ENCODE data around the gene EAPP. TPM values are rescaled to one million over a fixed set of nuclear protein-coding genes. Genes with fewer than 3 reads are reported as not detected.
A peak's percentile ranks its signal among the peaks of the same experiment; 100 is the strongest.

EAPP gene, protein sequence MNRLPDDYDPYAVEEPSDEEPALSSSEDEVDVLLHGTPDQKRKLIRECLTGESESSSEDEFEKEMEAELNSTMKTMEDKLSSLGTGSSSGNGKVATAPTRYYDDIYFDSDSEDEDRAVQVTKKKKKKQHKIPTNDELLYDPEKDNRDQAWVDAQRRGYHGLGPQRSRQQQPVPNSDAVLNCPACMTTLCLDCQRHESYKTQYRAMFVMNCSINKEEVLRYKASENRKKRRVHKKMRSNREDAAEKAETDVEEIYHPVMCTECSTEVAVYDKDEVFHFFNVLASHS
- 36.2 and 39.8 TPM in 2 replicates for total RNA-seq
- long read RNA-seq, transcript EAPP-201 (6 exons, 1,321 nt) = major isoform, 36 of 49 reads
- long read RNA-seq, partial matches to known transcripts = 1 of 49 reads
- long read RNA-seq, other reads (novel, unspliced or antisense) = 12 of 49 reads

GRCh38 chr14:34539407-34540180 lies at the start of gene EAPP:
Gene EAPP, minus strand, starts transcription at chr14:34539701. Its CDS starts 73 bp downstream, at chr14:34539628.
- H3K27me3 Mint-ChIP-seq = no peaks in the 10 kb centered on the region
- peak; percentile 94 for DNase-seq (ENCODE audit: low spot score, unreplicated experiment)
- H3K27ac Mint-ChIP-seq = peak within 1 kb of the TSS; percentile 100
- H3K4me3 Mint-ChIP-seq (ENCODE audit: low read depth) = peak within 1 kb of the TSS; percentile 97
- peaks cover 11% of the 10 kb centered on the region for H3K4me1 Mint-ChIP-seq (ENCODE audit: low read depth)
- H3K9me3 Mint-ChIP-seq (ENCODE audit: low read depth) = no peaks in the 10 kb centered on the region
- TF ChIP-seq, protein P1, sequence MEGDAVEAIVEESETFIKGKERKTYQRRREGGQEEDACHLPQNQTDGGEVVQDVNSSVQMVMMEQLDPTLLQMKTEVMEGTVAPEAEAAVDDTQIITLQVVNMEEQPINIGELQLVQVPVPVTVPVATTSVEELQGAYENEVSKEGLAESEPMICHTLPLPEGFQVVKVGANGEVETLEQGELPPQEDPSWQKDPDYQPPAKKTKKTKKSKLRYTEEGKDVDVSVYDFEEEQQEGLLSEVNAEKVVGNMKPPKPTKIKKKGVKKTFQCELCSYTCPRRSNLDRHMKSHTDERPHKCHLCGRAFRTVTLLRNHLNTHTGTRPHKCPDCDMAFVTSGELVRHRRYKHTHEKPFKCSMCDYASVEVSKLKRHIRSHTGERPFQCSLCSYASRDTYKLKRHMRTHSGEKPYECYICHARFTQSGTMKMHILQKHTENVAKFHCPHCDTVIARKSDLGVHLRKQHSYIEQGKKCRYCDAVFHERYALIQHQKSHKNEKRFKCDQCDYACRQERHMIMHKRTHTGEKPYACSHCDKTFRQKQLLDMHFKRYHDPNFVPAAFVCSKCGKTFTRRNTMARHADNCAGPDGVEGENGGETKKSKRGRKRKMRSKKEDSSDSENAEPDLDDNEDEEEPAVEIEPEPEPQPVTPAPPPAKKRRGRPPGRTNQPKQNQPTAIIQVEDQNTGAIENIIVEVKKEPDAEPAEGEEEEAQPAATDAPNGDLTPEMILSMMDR (IDR thresholded peaks at IDR 0.05; ENCODE audit: unreplicated experiment) = peak; percentile 11
- H3K36me3 Mint-ChIP-seq (ENCODE audit: insufficient read depth) = peaks cover 4% of the 10 kb centered on the region

GRCh38 chr14:34583525-34583924 lies 44.0 kb upstream of the EAPP start:
- H3K27ac Mint-ChIP-seq = no peak overlapping the region

DNA sequence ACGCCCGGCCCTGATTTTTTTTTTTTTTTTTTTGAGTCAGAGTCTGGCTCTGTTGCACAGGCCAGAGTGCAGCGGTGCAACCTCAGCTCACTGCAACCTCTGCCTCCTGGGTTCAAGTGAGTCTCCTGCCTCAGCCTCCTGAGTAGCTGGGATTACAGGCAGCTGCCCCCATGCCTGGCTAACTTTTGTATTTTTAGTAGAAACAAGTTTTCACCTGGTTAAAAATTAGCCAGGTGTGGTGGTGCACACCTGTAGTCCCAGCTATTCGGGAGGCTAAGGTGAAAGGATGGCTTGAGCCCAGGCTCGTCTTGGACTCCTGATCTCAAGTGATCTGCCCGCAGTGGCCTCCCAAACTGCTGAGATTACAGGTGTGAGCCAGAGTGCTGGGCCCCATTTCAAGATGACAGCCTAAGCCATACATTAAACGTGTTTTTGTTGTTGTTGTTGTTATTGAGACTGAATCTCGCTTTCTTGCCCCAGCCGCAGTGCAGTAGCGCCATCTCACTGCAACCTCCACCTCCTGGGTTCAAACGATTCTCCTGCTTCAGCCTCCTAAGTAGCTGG lies 42.7 kb upstream of the EAPP start:
- H3K4me1 Mint-ChIP-seq (ENCODE audit: low read depth) = no peaks in the 10 kb centered on the region

More at GRCh38 chr14:34583525-34583924, 44.0 kb upstream of the EAPP start:
- Mint-ChIP-seq H3K36me3 (ENCODE audit: insufficient read depth) (peaks cover 27% of the 10 kb centered on the region), H3K9me3 (ENCODE audit: low read depth) (no peaks in the 10 kb centered on the region), H3K4me1 (ENCODE audit: low read depth) (no peaks in the 10 kb centered on the region), H3K4me3 (ENCODE audit: low read depth) (no peak overlapping the region), H3K27me3 (no peaks in the 10 kb centered on the region)
- TF ChIP-seq, protein P1 (IDR thresholded peaks at IDR 0.05; ENCODE audit: unreplicated experiment) = no peak
- no peak for DNase-seq (ENCODE audit: low spot score, unreplicated experiment)

GRCh38 chr14:34580381-34580780 lies 40.9 kb upstream of the EAPP start:
- Mint-ChIP-seq H3K27ac (no peak overlapping the region), H3K9me3 (ENCODE audit: low read depth) (no peaks in the 10 kb centered on the region), H3K4me3 (ENCODE audit: low read depth) (no peak overlapping the region), H3K36me3 (ENCODE audit: insufficient read depth) (peaks cover 25% of the 10 kb centered on the region), H3K27me3 (no peaks in the 10 kb centered on the region), H3K4me1 (ENCODE audit: low read depth) (no peaks in the 10 kb centered on the region)
- TF ChIP-seq, protein P1 (IDR thresholded peaks at IDR 0.05; ENCODE audit: unreplicated experiment) = no peak
- no peak for DNase-seq (ENCODE audit: low spot score, unreplicated experiment)

More for the DNA sequence above, 42.7 kb upstream of the EAPP start:
- H3K4me3 Mint-ChIP-seq (ENCODE audit: low read depth) = no peak overlapping the region
- no peaks in the 10 kb centered on the region for H3K9me3 Mint-ChIP-seq (ENCODE audit: low read depth)
- peaks cover 25% of the 10 kb centered on the region for H3K36me3 Mint-ChIP-seq (ENCODE audit: insufficient read depth)
- H3K27ac Mint-ChIP-seq = no peak overlapping the region
- TF ChIP-seq, protein P1 (IDR thresholded peaks at IDR 0.05; ENCODE audit: unreplicated experiment) = no peak
- no peaks in the 10 kb centered on the region for H3K27me3 Mint-ChIP-seq
- DNase-seq (ENCODE audit: low spot score, unreplicated experiment) = no peak

- no peak for DNase-seq (ENCODE audit: low spot score, unreplicated experiment)
- TF ChIP-seq, protein P1 (IDR thresholded peaks at IDR 0.05; ENCODE audit: unreplicated experiment) = no peak
- no peaks in the 10 kb centered on the region for H3K9me3 Mint-ChIP-seq (ENCODE audit: low read depth)
- no peak overlapping the region for H3K4me3 Mint-ChIP-seq (ENCODE audit: low read depth)
- no peak overlapping the region for H3K27ac Mint-ChIP-seq
- H3K27me3 Mint-ChIP-seq = no peaks in the 10 kb centered on the region
- peaks cover 19% of the 10 kb centered on the region for H3K36me3 Mint-ChIP-seq (ENCODE audit: insufficient read depth)
- no peaks in the 10 kb centered on the region for H3K4me1 Mint-ChIP-seq (ENCODE audit: low read depth)
Measured at GRCh38 chr14:34571771-34572170, 32.3 kb upstream of the EAPP start.
